Activated CD8-positive, alpha-beta T cell treated with anti-CD3 and anti-CD28 coated beads for 36 hours (primary cell): ENCODE results near the gene KCP. TPM values are rescaled to one million over a fixed set of nuclear protein-coding genes. Genes with fewer than 3 reads are reported as not detected.

ENCODE experiments used
- ATAC-seq: fragments of 200-7000 bp; cut with Tn5 transposase; one replicate; pipeline ENCODE4 v1.10.0; 2021; ENCODE audit warnings: mild to moderate bottlenecking, moderate library complexity
- CTCF ChIA-PET: fragments of 350-600 bp; sonication (Branson Sonifier 250); formaldehyde crosslinking; loops from one replicate; lab custom pipeline; 2021; ENCODE audit warnings: antibody characterized with exemption; lab: Charles Lee
- POLR2A ChIA-PET: fragments of 350-600 bp; sonication (Branson Sonifier 250); formaldehyde crosslinking; loops from one replicate; lab custom pipeline; 2021; ENCODE audit warnings: antibody characterized with exemption; lab: Charles Lee
- DNase-seq: peaks from one replicate; pipeline ENCODE4 v3.0.0-alpha.2; 2020
- H3K27ac Mint-ChIP-seq: one replicate; pipeline ENCODE4 v1.8.0; 2021; ENCODE audit warnings: mild to moderate bottlenecking, mixed read lengths
- H3K27me3 Mint-ChIP-seq: one replicate; pipeline ENCODE4 v1.8.0; 2021; ENCODE audit warnings: mixed read lengths
- H3K36me3 Mint-ChIP-seq: one replicate; pipeline ENCODE4 v1.8.0; 2021; ENCODE audit warnings: low read depth, mixed read lengths
- H3K4me1 Mint-ChIP-seq: one replicate; pipeline ENCODE4 v1.8.0; 2021; ENCODE audit warnings: low read depth, mixed read lengths
- H3K4me3 Mint-ChIP-seq: one replicate; pipeline ENCODE4 v1.8.0; 2021; ENCODE audit warnings: mild to moderate bottlenecking, moderate library complexity, mixed read lengths
- H3K9me3 Mint-ChIP-seq: one replicate; pipeline ENCODE4 v1.8.0; 2021; ENCODE audit warnings: mixed read lengths
- CTCF ChIP-seq: fragments of 200-600 bp; IDR thresholded peaks from one replicate; pipeline ENCODE4 v1.8.0; 2022; ENCODE audit warnings: antibody characterized with exemption, mild to moderate bottlenecking
- intact Hi-C: fragments of 100-400 bp; cut with micrococcal nuclease; formaldehyde crosslinking; loops from one replicate; pipeline ENCODE4 v1.10.0; 2022
- total RNA-seq, 2 experiments: library from RNA; stranded (reverse); gene quantifications; one replicate each; pipeline ENCODE4 v1.2.3, GENCODE V29; 2021

Gene KCP
- total RNA-seq, 2 experiments from 2014 or later: not detected

GRCh38 chr7:128860158-128861073 lies 50.1 kb downstream of the KCP start:
- peaks cover 17% of the 10 kb centered on the region for H3K4me1 Mint-ChIP-seq
- ChIA-PET CTCF (interaction anchor here (0.9 to 5.1 kb wide), 4 partner anchors 22 to 118 kb away, joined by 3 to 100 read pairs (median 10); no protein-coding TSS in a partner anchor), POLR2A (interaction anchor here (1.2 to 2.1 kb wide), 2 partner anchors 19 to 23 kb away, joined by 3 to 5 read pairs; no protein-coding TSS in a partner anchor)
- intact Hi-C loops: no loop called here
- TF ChIP-seq CTCF: no peak
- no peak overlapping the region for H3K27ac Mint-ChIP-seq
- H3K4me3 Mint-ChIP-seq: no peak overlapping the region
- H3K36me3 Mint-ChIP-seq: peaks cover 5% of the 10 kb centered on the region
- no peak for DNase-seq
- no peak for ATAC-seq
- H3K27me3 Mint-ChIP-seq: no peaks in the 10 kb centered on the region
- H3K9me3 Mint-ChIP-seq: no peaks in the 10 kb centered on the region

- Mint-ChIP-seq H3K4me3 (no peak overlapping the region), H3K27ac (no peak overlapping the region), H3K9me3 (no peaks in the 10 kb centered on the region), H3K27me3 (no peaks in the 10 kb centered on the region), H3K36me3 (no peaks in the 10 kb centered on the region), H3K4me1 (peaks cover 10% of the 10 kb centered on the region)
- intact Hi-C loops: no loop called here
- ChIA-PET POLR2A (interaction anchor here (1.2 to 2.1 kb wide), 2 partner anchors 18 to 24 kb away, joined by 3 to 5 read pairs; no protein-coding TSS in a partner anchor), CTCF (interaction anchor here (1.3 to 5.1 kb wide), 2 partner anchors 23 to 24 kb away, joined by 3 to 100 read pairs; no protein-coding TSS in a partner anchor)
- ATAC-seq (no peak), DNase-seq (no peak)
- no peak for TF ChIP-seq CTCF
These were observed 51.0 kb downstream of the KCP start for GRCh38 chr7:128859232-128860157.

GRCh38 chr7:128858380-128859231 lies 51.9 kb downstream of the KCP start:
- Mint-ChIP-seq H3K4me1 (peaks cover 5% of the 10 kb centered on the region), H3K4me3 (no peak overlapping the region), H3K36me3 (no peaks in the 10 kb centered on the region), H3K9me3 (no peaks in the 10 kb centered on the region), H3K27ac (no peak overlapping the region), H3K27me3 (no peaks in the 10 kb centered on the region)
- TF ChIP-seq CTCF: no peak
- POLR2A ChIA-PET: no interaction called here
- no peak for ATAC-seq
- intact Hi-C loops: no loop called here
- no peak for DNase-seq
- CTCF ChIA-PET: no interaction called here

GRCh38 chr7:128856001-128856718 lies 54.3 kb downstream of the KCP start:
- CTCF ChIA-PET: interaction anchor here (1.1 to 1.5 kb wide), 3 partner anchors 13 to 27 kb away, joined by 3 read pairs; no protein-coding TSS in a partner anchor
- no peak overlapping the region for H3K4me3 Mint-ChIP-seq
- DNase-seq: no peak
- H3K9me3 Mint-ChIP-seq: no peaks in the 10 kb centered on the region
- TF ChIP-seq CTCF: no peak
- H3K4me1 Mint-ChIP-seq: no peaks in the 10 kb centered on the region
- no peak for ATAC-seq
- no peaks in the 10 kb centered on the region for H3K27me3 Mint-ChIP-seq
- intact Hi-C loops: no loop called here
- H3K36me3 Mint-ChIP-seq: no peaks in the 10 kb centered on the region
- POLR2A ChIA-PET: interaction anchor here (1.4 kb wide), 1 partner anchor 13 kb away, joined by 3 read pairs; no protein-coding TSS in a partner anchor
- no peak overlapping the region for H3K27ac Mint-ChIP-seq
